Measurements from ENCODE around the gene TIGAR. TPM values are rescaled to one million over a fixed set of nuclear protein-coding genes. Genes with fewer than 3 reads are reported as not detected.

The TIGAR gene
- total and polyA plus RNA-seq, 2 donors (not counting 3 experiments of a cell fraction or from before 2014, with no cell fraction given): 5.6 to 31.2 TPM

GRCh38 chr12:4289998-4290790 is 30.8 kb upstream of the TIGAR start:
- no peaks in the 10 kb centered on the region for H3K27me3 ChIP-seq (ENCODE audit: control insufficient read depth in 2 of 2, insufficient read depth in 2 of 2, low read length in 2 of 2)
- H3K9ac ChIP-seq (replicated peaks; ENCODE audit: extremely low read depth, insufficient read depth, low read length): no peak overlapping the region
- no peak overlapping the region for H3K4me3 ChIP-seq (replicated peaks in 1 of 3; ENCODE audit: insufficient read depth in 1 of 3, low read depth in 1 of 3, low read length in 3 of 3)
- ChIA-PET POLR2A (no interaction called here), CTCF (interaction anchor here (1.8 to 4.7 kb wide), 2 partner anchors 13 kb away, joined by 7 to 29 read pairs; no protein-coding TSS in a partner anchor)
- no peaks in the 10 kb centered on the region for H4K20me1 ChIP-seq (replicated peaks; ENCODE audit: control insufficient read depth, extremely low read depth, insufficient read depth, low read length)
- H3K79me2 ChIP-seq (ENCODE audit: control insufficient read depth, insufficient read depth, low read length): no peaks in the 10 kb centered on the region
- no peak for FAIRE-seq
- intact Hi-C loops (cut with micrococcal nuclease) (no loop called here), dilution Hi-C loops (cut with MboI; ENCODE audit: extremely low pct_ligation_motif_present, low sequenced_read_pairs) (no loop called here)
- no peaks in the 10 kb centered on the region for H3K4me1 ChIP-seq (ENCODE audit: control insufficient read depth, extremely low read depth, insufficient read depth, low read length)
- TF ChIP-seq MAX (IDR thresholded peaks at IDR 0.05; ENCODE audit: insufficient read depth, insufficient read length): no peak
- no peak for TF ChIP-seq POLR2AphosphoS5 (IDR thresholded peaks at IDR 0.05; ENCODE audit: insufficient read depth, low read depth, low read length)
- TF ChIP-seq CTCF (IDR thresholded peaks at IDR 0.05; ENCODE audit: extremely low read depth in 1 of 2, insufficient read depth in 1 of 2, low read depth in 1 of 2, low read length in 2 of 2): no peak
- TF ChIP-seq JUN (IDR thresholded peaks at IDR 0.05; ENCODE audit: borderline replicate concordance, insufficient read depth, insufficient read length, low read depth): no peak
- H3K4me2 ChIP-seq (ENCODE audit: insufficient read depth, low read length): no peak overlapping the region
- DNase-seq (ENCODE audit: low read depth, low spot score): no peak
- no peak overlapping the region for H3K27ac ChIP-seq (ENCODE audit: insufficient read depth, low read depth, low read length)
- H2AFZ ChIP-seq (ENCODE audit: low read depth, low read length): no peak overlapping the region
- no TSS peak for BruUV-seq (replicated peaks)
- H3K36me3 ChIP-seq (ENCODE audit: control insufficient read depth in 2 of 2, extremely low read depth in 1 of 2, insufficient read depth in 2 of 2, low read length in 2 of 2): no peaks in the 10 kb centered on the region
- H3K9me3 ChIP-seq (replicated peaks; ENCODE audit: control insufficient read depth, insufficient read depth, low read length): no peaks in the 10 kb centered on the region
- H3K9me1 ChIP-seq (replicated peaks; ENCODE audit: control insufficient read depth, extremely low read depth, insufficient read depth, low read length): no peaks in the 10 kb centered on the region
